ENCODE results near the gene SYNE4. TPM values are rescaled to one million over a fixed set of nuclear protein-coding genes. Genes with fewer than 3 reads are reported as not detected.
"Not testable (repeated sequence)": the region's sequence is repeated elsewhere in the genome, so short reads cannot be mapped to it uniquely, and the experiment has no call there.

SYNE4 gene
- total and polyA plus RNA-seq, 2 experiments from 2014 or later, result 0.31 TPM; not detected in 1

DNA sequence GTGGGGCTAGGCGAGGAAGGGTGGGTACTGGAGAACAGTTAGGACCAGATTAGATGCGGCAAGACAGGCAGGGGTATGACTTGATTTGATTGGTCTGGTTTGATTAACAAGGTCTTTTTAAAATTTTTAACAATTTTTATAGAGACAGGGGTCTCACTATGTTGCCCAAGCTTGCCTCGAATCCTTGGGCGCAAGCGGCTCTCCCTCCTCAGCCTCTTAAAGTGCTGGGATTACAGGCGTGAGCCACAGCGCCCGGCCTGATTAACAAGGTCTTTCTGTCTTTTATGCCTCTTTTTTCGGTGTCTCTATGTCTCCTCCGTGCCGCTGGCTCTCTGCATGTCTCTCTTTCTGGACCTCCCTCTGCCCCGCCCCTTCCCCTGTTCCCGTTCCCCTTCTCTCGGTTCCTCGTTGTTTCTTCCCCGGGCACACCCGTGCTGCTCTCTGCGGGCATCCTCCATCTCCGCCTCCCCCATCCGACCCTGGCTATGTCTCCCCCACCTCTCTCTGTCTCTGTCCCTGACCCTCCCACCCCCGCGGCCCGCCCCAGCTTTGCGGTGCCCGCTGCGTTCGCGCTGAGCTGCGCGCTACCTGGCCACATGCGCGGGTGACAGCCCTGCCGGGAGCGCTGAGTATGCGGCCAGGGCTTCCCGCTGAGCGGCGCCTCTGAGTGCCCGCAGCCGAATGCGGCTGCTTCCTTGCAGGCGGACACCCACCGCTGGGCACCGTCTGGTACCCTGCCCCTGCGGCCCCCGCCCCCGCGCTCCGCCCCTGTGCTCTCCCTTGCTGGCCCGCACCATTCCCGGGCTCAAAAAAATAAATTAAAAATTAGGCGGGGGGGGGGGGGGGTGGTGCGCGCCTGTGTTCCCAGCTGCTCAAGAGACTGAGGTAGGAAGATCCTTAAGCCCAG, 21.7 kb downstream of the SYNE4 start:
- Histone ChIP-seq H3K36me3 (ENCODE audit: low read depth) (no peaks in the 10 kb centered on the region), H3K79me2 (ENCODE audit: insufficient read depth) (no peaks in the 10 kb centered on the region), H3F3A (ENCODE audit: insufficient read depth) (no peaks in the 10 kb centered on the region), H3K27me3 (replicated peaks; ENCODE audit: insufficient read depth) (peaks cover 16% of the 10 kb centered on the region), H3K9me3 (ENCODE audit: low read depth) (no peaks in the 10 kb centered on the region), H3K4me2 (ENCODE audit: unreplicated experiment) (peak overlapping the region; percentile 57), H3K9ac (peak overlapping the region; percentile 21; the same call in 1 of the 2 replicates), H3K9me2 (ENCODE audit: insufficient read depth) (no peaks in the 10 kb centered on the region), H3K4me3 (peak overlapping the region; percentile 64), H2AFZ (peak overlapping the region; percentile 66; the same call in 1 of the 2 replicates), H3K27ac (no peak overlapping the region), H4K20me1 (ENCODE audit: insufficient read depth) (no peaks in the 10 kb centered on the region), H3K4me1 (ENCODE audit: insufficient read depth) (no peaks in the 10 kb centered on the region)
- DNase-seq, result peak; percentile 48
- in situ Hi-C loops (cut with MboI), result no loop called here
- 10 to 17% methylated on average over 28 to 54 of the region's 54 CpGs for WGBS, 2 experiments (ENCODE audit: low coverage in 1 of 2, low lambda C conversion rate in 2 of 2, missing lambda C conversion rate in 2 of 2)
- peak; percentile 13 for TF ChIP-seq EZH2 (IDR thresholded peaks at IDR 0.05; ENCODE audit: insufficient read depth, poor library complexity, severe bottlenecking)
- TF ChIP-seq EZH2phosphoT487 (IDR thresholded peaks at IDR 0.05; ENCODE audit: insufficient read depth, low read depth), result no peak

- Histone ChIP-seq H3K4me1 (ENCODE audit: insufficient read depth) (no peaks in the 10 kb centered on the region), H3K4me2 (ENCODE audit: unreplicated experiment) (no peak overlapping the region), H3K27ac (no peak overlapping the region), H2AFZ (no peak overlapping the region), H3K4me3 (no peak overlapping the region), H4K20me1 (ENCODE audit: insufficient read depth) (no peaks in the 10 kb centered on the region), H3K79me2 (ENCODE audit: insufficient read depth) (no peaks in the 10 kb centered on the region), H3K9me2 (ENCODE audit: insufficient read depth) (no peaks in the 10 kb centered on the region), H3K27me3 (replicated peaks; ENCODE audit: insufficient read depth) (peaks cover 16% of the 10 kb centered on the region), H3K9me3 (ENCODE audit: low read depth) (no peaks in the 10 kb centered on the region), H3K9ac (no peak overlapping the region), H3K36me3 (ENCODE audit: low read depth) (no peaks in the 10 kb centered on the region), H3F3A (ENCODE audit: insufficient read depth) (no peaks in the 10 kb centered on the region)
- no peak for DNase-seq
- in situ Hi-C loops (cut with MboI), result no loop called here
- 65 to 66% methylated on average over 5 of the region's 5 CpGs for WGBS, 2 experiments (ENCODE audit: low coverage in 1 of 2, low lambda C conversion rate in 2 of 2, missing lambda C conversion rate in 2 of 2)
- no peak for TF ChIP-seq EZH2phosphoT487 (IDR thresholded peaks at IDR 0.05; ENCODE audit: insufficient read depth, low read depth)
- no peak for TF ChIP-seq EZH2 (IDR thresholded peaks at IDR 0.05; ENCODE audit: insufficient read depth, poor library complexity, severe bottlenecking)
These were observed 22.5 kb downstream of the SYNE4 start for GRCh38 chr19:35986111-35986510.

DNA sequence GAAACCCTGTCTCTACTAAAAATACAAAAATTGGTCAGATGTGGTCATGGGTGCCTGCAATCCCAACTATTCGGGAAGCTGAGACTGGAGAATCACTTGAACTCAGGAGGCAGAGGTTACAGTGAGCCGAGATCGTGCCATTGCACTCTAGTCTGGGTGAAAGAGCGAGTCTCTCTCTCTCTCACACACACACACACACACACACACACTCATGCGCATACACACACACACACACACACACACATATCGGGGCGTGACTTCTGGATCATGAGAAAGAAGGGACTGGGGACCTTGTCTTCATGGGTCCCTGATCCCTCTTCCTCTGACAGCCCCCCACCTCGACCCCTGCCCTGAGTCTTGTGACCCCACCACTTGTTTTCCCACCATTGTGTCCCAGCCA, 25.4 kb downstream of the SYNE4 start:
- Histone ChIP-seq H3K9me2 (ENCODE audit: insufficient read depth) (no peaks in the 10 kb centered on the region), H3K9me3 (ENCODE audit: low read depth) (no peaks in the 10 kb centered on the region), H3K79me2 (ENCODE audit: insufficient read depth) (no peaks in the 10 kb centered on the region), H3K4me3 (no peak overlapping the region), H4K20me1 (ENCODE audit: insufficient read depth) (no peaks in the 10 kb centered on the region), H3K4me1 (ENCODE audit: insufficient read depth) (no peaks in the 10 kb centered on the region), H3K9ac (no peak overlapping the region), H2AFZ (no peak overlapping the region), H3K4me2 (ENCODE audit: unreplicated experiment) (no peak overlapping the region), H3K36me3 (ENCODE audit: low read depth) (no peaks in the 10 kb centered on the region), H3K27me3 (replicated peaks; ENCODE audit: insufficient read depth) (peaks cover 16% of the 10 kb centered on the region), H3F3A (ENCODE audit: insufficient read depth) (no peaks in the 10 kb centered on the region), H3K27ac (no peak overlapping the region)
- DNase-seq, result no peak
- TF ChIP-seq EZH2 (IDR thresholded peaks at IDR 0.05; ENCODE audit: insufficient read depth, poor library complexity, severe bottlenecking) (no peak), EZH2phosphoT487 (IDR thresholded peaks at IDR 0.05; ENCODE audit: insufficient read depth, low read depth) (no peak)
- WGBS, 2 experiments (ENCODE audit: low coverage in 1 of 2, low lambda C conversion rate in 2 of 2, missing lambda C conversion rate in 2 of 2), result 63 to 66% methylated on average over 6 to 8 of the region's 8 CpGs
- in situ Hi-C loops (cut with MboI), result no loop called here

GRCh38 chr19:35980997-35981396, 27.6 kb downstream of the SYNE4 start:
- H3K4me1 ChIP-seq (ENCODE audit: insufficient read depth); H3K4me2 ChIP-seq (ENCODE audit: unreplicated experiment); H3K27ac ChIP-seq; H3K79me2 ChIP-seq (ENCODE audit: insufficient read depth); H4K20me1 ChIP-seq (ENCODE audit: insufficient read depth); DNase-seq; H3K4me3 ChIP-seq; H3F3A ChIP-seq (ENCODE audit: insufficient read depth); H3K36me3 ChIP-seq (ENCODE audit: low read depth); H3K9me2 ChIP-seq (ENCODE audit: insufficient read depth); in situ Hi-C loops (cut with MboI); H3K9me3 ChIP-seq (ENCODE audit: low read depth); H3K9ac ChIP-seq; H3K27me3 ChIP-seq (replicated peaks; ENCODE audit: insufficient read depth); H2AFZ ChIP-seq: not testable (repeated sequence)
- 45 to 58% methylated on average over 4 of the region's 4 CpGs for WGBS, 2 experiments (ENCODE audit: low coverage in 1 of 2, low lambda C conversion rate in 2 of 2, missing lambda C conversion rate in 2 of 2)

All from GM23248 (cell line).